Measurements from ENCODE around the gene ZNF536. TPM values are rescaled to one million over a fixed set of nuclear protein-coding genes. Genes with fewer than 3 reads are reported as not detected.

The ZNF536 gene
- total RNA-seq, 4 donors from 2014 or later, result 30.8 to 48.7 (median 40.8) TPM

- H3K27me3 ChIP-seq, result no peaks in the 10 kb centered on the region
- 91 to 97% methylated on average over 3 of the region's 3 CpGs for WGBS, 2 donors
- no peak overlapping the region for H3K4me3 ChIP-seq
- no peak for DNase-seq (ENCODE audit: low spot score in 2 of 2)
- TF ChIP-seq, protein P1, sequence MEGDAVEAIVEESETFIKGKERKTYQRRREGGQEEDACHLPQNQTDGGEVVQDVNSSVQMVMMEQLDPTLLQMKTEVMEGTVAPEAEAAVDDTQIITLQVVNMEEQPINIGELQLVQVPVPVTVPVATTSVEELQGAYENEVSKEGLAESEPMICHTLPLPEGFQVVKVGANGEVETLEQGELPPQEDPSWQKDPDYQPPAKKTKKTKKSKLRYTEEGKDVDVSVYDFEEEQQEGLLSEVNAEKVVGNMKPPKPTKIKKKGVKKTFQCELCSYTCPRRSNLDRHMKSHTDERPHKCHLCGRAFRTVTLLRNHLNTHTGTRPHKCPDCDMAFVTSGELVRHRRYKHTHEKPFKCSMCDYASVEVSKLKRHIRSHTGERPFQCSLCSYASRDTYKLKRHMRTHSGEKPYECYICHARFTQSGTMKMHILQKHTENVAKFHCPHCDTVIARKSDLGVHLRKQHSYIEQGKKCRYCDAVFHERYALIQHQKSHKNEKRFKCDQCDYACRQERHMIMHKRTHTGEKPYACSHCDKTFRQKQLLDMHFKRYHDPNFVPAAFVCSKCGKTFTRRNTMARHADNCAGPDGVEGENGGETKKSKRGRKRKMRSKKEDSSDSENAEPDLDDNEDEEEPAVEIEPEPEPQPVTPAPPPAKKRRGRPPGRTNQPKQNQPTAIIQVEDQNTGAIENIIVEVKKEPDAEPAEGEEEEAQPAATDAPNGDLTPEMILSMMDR (IDR thresholded peaks at IDR 0.05), result no peak
- TF ChIP-seq EP300 (IDR thresholded peaks at IDR 0.05), result no peak
- no peak for TF ChIP-seq POLR2A (IDR thresholded peaks at IDR 0.05)
- no peaks in the 10 kb centered on the region for H3K9me3 ChIP-seq
- H3K36me3 ChIP-seq, result no peaks in the 10 kb centered on the region
- H3K27ac ChIP-seq, result no peak overlapping the region
- H3K4me1 ChIP-seq, result peaks cover 0 to 44% (median 4%) of the 10 kb centered on the region in 4 donors
Observed at GRCh38 chr19:30338041-30338456, 34.1 kb upstream of the ZNF536 start.

- H3K4me3 ChIP-seq, result no peak overlapping the region
- H3K27ac ChIP-seq, result peak overlapping the region in 2 of 4 donors; percentile 74 to 77
- no peak for DNase-seq (ENCODE audit: low spot score in 2 of 2)
Observed at GRCh38 chr19:30338878-30339623, 33.1 kb upstream of the ZNF536 start.

GRCh38 chr19:30339624-30340525 is 32.3 kb upstream of the ZNF536 start:
- no peak for DNase-seq (ENCODE audit: low spot score in 2 of 2)
- TF ChIP-seq EP300 (IDR thresholded peaks at IDR 0.05), result no peak
- TF ChIP-seq, protein P1 (IDR thresholded peaks at IDR 0.05), result no peak
- Histone ChIP-seq H3K4me1 (peaks cover 0 to 50% (median 7%) of the 10 kb centered on the region in 4 donors), H3K9me3 (no peaks in the 10 kb centered on the region), H3K36me3 (no peaks in the 10 kb centered on the region), H3K4me3 (no peak overlapping the region), H3K27me3 (no peaks in the 10 kb centered on the region), H3K27ac (peak overlapping the region in 2 of 4 donors; percentile 74 to 77)
- 76 to 82% methylated on average over 13 to 14 of the region's 14 CpGs for WGBS, 2 donors

More at GRCh38 chr19:30338878-30339623, 33.1 kb upstream of the ZNF536 start:
- Histone ChIP-seq H3K4me1 (peaks cover 0 to 48% (median 5%) of the 10 kb centered on the region in 4 donors), H3K36me3 (no peaks in the 10 kb centered on the region), H3K27me3 (no peaks in the 10 kb centered on the region), H3K9me3 (no peaks in the 10 kb centered on the region)
- 86 to 89% methylated on average over 11 to 12 of the region's 12 CpGs for WGBS, 2 donors
- TF ChIP-seq POLR2A (IDR thresholded peaks at IDR 0.05) (no peak), EP300 (IDR thresholded peaks at IDR 0.05) (no peak)
- TF ChIP-seq, protein P1 (IDR thresholded peaks at IDR 0.05), result no peak

- Histone ChIP-seq H3K27me3 (no peaks in the 10 kb centered on the region), H3K9me3 (no peaks in the 10 kb centered on the region), H3K36me3 (no peaks in the 10 kb centered on the region), H3K27ac (peak overlapping the region in 3 of 4 donors; percentile 42 to 77 (median 74)), H3K4me3 (no peak overlapping the region), H3K4me1 (peaks cover 0 to 52% (median 7%) of the 10 kb centered on the region in 4 donors)
- 30 to 32% methylated on average over 11 of the region's 11 CpGs for WGBS, 2 donors
- DNase-seq (ENCODE audit: low spot score in 2 of 2), result no peak
- TF ChIP-seq EP300 (IDR thresholded peaks at IDR 0.05), result no peak
- TF ChIP-seq, protein P1 (IDR thresholded peaks at IDR 0.05), result no peak
- no peak for TF ChIP-seq POLR2A (IDR thresholded peaks at IDR 0.05)
Observed at GRCh38 chr19:30340771-30341561, 31.2 kb upstream of the ZNF536 start.

All from tibial nerve (tissue), 4 donors.